ENCODE measurements around the gene APOA1. TPM values are rescaled to one million over a fixed set of nuclear protein-coding genes. Genes with fewer than 3 reads are reported as not detected.
A peak's percentile ranks its signal among the peaks of the same experiment; 100 is the strongest.

APOA1 gene
- total RNA-seq, 1 donor, result under 0.01 TPM

DNA sequence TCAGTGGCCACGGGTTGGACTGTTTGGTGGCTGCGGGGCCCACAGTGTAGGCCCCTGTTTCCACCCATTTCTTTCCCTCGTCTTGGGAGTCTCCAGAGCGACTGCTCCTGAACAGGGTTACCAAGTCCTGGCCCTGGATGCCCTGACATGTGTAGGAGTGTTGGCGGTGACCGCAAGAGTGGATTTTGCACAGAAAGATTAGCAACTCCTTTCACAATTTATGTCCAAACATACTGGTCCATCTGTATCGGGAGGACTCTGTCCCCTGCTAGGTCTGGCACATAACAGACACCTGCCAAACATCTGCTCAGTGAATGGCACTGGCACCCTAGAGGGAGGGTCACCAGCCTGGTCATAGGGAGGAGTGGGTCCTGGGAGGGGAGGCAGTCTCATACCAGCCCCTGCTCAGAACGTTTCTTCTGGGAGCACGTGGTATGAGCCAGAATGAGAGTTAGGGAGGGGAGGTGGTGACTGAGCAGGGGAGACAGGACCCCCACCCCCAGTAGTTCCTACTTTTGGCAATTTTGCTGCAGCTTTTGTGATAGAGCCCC lies 3.4 kb upstream of the APOA1 start:
- no peaks in the 10 kb centered on the region for H4K20me1 ChIP-seq (ENCODE audit: insufficient read depth, low read length)
- no peak overlapping the region for H2AFZ ChIP-seq (ENCODE audit: low read length)
- no peak overlapping the region for H3K4me3 ChIP-seq (ENCODE audit: insufficient read depth, low read length)
- H3K27me3 ChIP-seq (ENCODE audit: insufficient read depth, low read length), result no peaks in the 10 kb centered on the region
- H3K4me1 ChIP-seq (ENCODE audit: insufficient read depth, low read length), result no peaks in the 10 kb centered on the region
- no peak for DNase-seq (ENCODE audit: insufficient read length, low spot score, missing footprints)
- H3K79me2 ChIP-seq (ENCODE audit: insufficient read depth, low read length), result no peaks in the 10 kb centered on the region
- TF ChIP-seq, protein P1, sequence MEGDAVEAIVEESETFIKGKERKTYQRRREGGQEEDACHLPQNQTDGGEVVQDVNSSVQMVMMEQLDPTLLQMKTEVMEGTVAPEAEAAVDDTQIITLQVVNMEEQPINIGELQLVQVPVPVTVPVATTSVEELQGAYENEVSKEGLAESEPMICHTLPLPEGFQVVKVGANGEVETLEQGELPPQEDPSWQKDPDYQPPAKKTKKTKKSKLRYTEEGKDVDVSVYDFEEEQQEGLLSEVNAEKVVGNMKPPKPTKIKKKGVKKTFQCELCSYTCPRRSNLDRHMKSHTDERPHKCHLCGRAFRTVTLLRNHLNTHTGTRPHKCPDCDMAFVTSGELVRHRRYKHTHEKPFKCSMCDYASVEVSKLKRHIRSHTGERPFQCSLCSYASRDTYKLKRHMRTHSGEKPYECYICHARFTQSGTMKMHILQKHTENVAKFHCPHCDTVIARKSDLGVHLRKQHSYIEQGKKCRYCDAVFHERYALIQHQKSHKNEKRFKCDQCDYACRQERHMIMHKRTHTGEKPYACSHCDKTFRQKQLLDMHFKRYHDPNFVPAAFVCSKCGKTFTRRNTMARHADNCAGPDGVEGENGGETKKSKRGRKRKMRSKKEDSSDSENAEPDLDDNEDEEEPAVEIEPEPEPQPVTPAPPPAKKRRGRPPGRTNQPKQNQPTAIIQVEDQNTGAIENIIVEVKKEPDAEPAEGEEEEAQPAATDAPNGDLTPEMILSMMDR (IDR thresholded peaks at IDR 0.05; ENCODE audit: extremely low read depth, low read depth, low read length), result no peak
- peak overlapping the region; percentile 28 for H3K4me2 ChIP-seq (ENCODE audit: insufficient read depth, low read length)
- H3K9me3 ChIP-seq (ENCODE audit: low read depth, low read length), result no peaks in the 10 kb centered on the region
- no peak overlapping the region for H3K27ac ChIP-seq (ENCODE audit: low read depth, low read length)
- H3K36me3 ChIP-seq (ENCODE audit: insufficient read depth, low read length), result peaks cover 22% of the 10 kb centered on the region

DNA sequence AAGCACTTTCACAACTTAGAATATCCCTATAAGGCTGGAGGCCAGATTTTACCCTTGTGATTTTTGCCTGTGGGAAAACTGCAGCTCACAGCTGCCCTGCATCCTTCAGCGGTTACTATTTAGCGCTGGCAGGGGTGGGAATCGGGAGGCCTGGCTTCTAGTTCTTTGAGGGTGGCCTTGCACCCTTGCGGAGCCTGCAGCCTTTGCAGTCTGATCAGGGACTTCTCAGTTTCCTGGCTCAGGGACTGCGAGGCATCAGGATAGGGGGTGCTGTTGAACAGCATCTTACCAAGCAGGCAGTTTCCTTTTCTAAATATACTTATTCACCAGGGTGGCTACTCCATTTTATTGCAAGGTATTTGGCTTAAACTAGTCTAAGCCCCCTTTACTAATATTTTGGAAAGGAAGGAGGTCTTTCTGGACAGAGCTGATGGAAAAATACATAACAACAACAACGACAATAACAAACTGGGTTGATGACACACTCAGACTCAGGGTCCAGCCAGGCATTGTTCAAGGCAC lies 2.9 kb upstream of the APOA1 start:
- Histone ChIP-seq H3K9me3 (ENCODE audit: low read depth, low read length) (no peaks in the 10 kb centered on the region), H3K4me1 (ENCODE audit: insufficient read depth, low read length) (no peaks in the 10 kb centered on the region), H2AFZ (ENCODE audit: low read length) (no peak overlapping the region), H3K4me2 (ENCODE audit: insufficient read depth, low read length) (peak overlapping the region; percentile 28), H3K79me2 (ENCODE audit: insufficient read depth, low read length) (no peaks in the 10 kb centered on the region), H3K27me3 (ENCODE audit: insufficient read depth, low read length) (no peaks in the 10 kb centered on the region), H3K36me3 (ENCODE audit: insufficient read depth, low read length) (peaks cover 16% of the 10 kb centered on the region), H3K4me3 (ENCODE audit: insufficient read depth, low read length) (no peak overlapping the region), H3K27ac (ENCODE audit: low read depth, low read length) (no peak overlapping the region), H4K20me1 (ENCODE audit: insufficient read depth, low read length) (no peaks in the 10 kb centered on the region)
- TF ChIP-seq, protein P1 (IDR thresholded peaks at IDR 0.05; ENCODE audit: extremely low read depth, low read depth, low read length), result peak; percentile 48
- peak; percentile 92 for DNase-seq (ENCODE audit: insufficient read length, low spot score, missing footprints)

DNA sequence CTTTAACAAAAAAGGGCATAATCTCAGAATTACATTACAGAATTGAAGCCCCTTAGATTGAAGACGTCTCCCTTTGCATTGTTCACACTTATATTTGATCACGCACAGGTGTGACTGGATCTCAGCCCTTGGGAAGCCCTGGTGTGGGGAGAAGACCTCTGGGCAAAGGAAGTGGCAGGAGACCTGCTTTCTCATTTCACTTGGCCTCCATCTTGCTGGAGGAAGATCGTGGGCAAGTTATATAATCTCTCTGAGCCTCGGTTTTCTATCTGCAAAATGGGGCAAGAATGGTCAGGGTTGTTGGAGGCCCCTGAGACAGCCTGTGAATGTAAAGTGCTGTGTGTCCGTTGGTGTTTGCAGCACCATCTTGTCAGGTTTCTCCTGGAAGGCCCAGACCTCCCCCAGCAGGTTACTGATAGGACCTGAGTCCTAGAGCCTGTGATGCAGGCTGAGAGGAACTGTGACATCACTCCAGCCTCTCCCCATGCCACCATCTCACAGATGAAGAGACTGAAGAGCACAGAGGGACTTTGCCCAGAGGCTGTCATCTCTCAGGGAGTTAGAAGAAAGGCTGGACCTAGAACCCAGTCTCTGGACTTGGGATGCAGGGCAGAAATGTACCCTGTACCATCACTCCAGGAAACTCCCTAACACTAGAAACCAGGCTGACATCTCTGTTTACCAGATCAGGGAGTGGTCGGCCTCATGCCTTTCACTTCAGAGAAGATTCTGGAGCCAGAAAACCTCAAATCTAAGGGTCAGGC lies 1.1 kb upstream of the APOA1 start:
- H3K27ac ChIP-seq (ENCODE audit: low read depth, low read length), result no peak overlapping the region
- no peaks in the 10 kb centered on the region for H3K4me1 ChIP-seq (ENCODE audit: insufficient read depth, low read length)
- peaks cover 2% of the 10 kb centered on the region for H3K36me3 ChIP-seq (ENCODE audit: insufficient read depth, low read length)
- H3K4me2 ChIP-seq (ENCODE audit: insufficient read depth, low read length), result no peak overlapping the region
- peak; percentile 79 for DNase-seq (ENCODE audit: insufficient read length, low spot score, missing footprints)
- TF ChIP-seq, protein P1 (IDR thresholded peaks at IDR 0.05; ENCODE audit: extremely low read depth, low read depth, low read length), result no peak
- H3K27me3 ChIP-seq (ENCODE audit: insufficient read depth, low read length), result no peaks in the 10 kb centered on the region
- H3K79me2 ChIP-seq (ENCODE audit: insufficient read depth, low read length), result no peaks in the 10 kb centered on the region
- no peak overlapping the region for H2AFZ ChIP-seq (ENCODE audit: low read length)
- H4K20me1 ChIP-seq (ENCODE audit: insufficient read depth, low read length), result no peaks in the 10 kb centered on the region
- no peak overlapping the region for H3K4me3 ChIP-seq (ENCODE audit: insufficient read depth, low read length)
- no peaks in the 10 kb centered on the region for H3K9me3 ChIP-seq (ENCODE audit: low read depth, low read length)

DNA sequence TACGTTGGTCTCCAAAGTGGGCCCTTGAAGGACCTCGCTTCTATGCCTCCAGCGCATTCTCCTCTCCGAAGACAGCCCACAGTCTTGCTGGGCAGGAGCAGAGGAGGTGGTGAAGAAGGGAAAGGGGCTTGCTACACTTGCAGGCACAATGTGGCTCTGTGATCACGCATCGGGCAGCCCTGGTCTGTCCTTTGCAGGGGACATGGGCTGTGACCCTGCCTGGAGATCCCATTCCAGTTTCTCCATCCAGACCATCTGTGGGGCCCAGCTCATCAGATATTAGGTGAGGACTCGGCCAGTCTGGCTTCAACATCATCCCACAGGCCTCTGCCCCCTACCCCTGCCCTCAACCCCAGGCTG lies 810 bp downstream of the APOA1 start:
- no peak for DNase-seq (ENCODE audit: insufficient read length, low spot score, missing footprints)
- no peak overlapping the region for H3K4me2 ChIP-seq (ENCODE audit: insufficient read depth, low read length)
- no peak overlapping the region for H3K27ac ChIP-seq (ENCODE audit: low read depth, low read length)
- no peaks in the 10 kb centered on the region for H3K4me1 ChIP-seq (ENCODE audit: insufficient read depth, low read length)
- no peaks in the 10 kb centered on the region for H3K9me3 ChIP-seq (ENCODE audit: low read depth, low read length)
- H3K79me2 ChIP-seq (ENCODE audit: insufficient read depth, low read length), result no peaks in the 10 kb centered on the region
- no peaks in the 10 kb centered on the region for H4K20me1 ChIP-seq (ENCODE audit: insufficient read depth, low read length)
- H3K27me3 ChIP-seq (ENCODE audit: insufficient read depth, low read length), result no peaks in the 10 kb centered on the region
- H2AFZ ChIP-seq (ENCODE audit: low read length), result no peak overlapping the region
- no peak overlapping the region for H3K4me3 ChIP-seq (ENCODE audit: insufficient read depth, low read length)
- H3K36me3 ChIP-seq (ENCODE audit: insufficient read depth, low read length), result no peaks in the 10 kb centered on the region
- TF ChIP-seq, protein P1 (IDR thresholded peaks at IDR 0.05; ENCODE audit: extremely low read depth, low read depth, low read length), result no peak

Measured in osteoblast (primary cell).